Mesenchymal stem cell (in vitro differentiated cells and primary cell): Measurements from ENCODE around the gene EPC2.
A peak's percentile ranks its signal among the peaks of the same experiment; 100 is the strongest.

Source experiments
- DNase-seq: peaks from one replicate; pipeline ENCODE4 v3.0.0-alpha.2; 2013
- H2AFZ ChIP-seq: one replicate; pipeline ENCODE4 v1.6.1; 2013; ENCODE audit warnings: low read depth, mild to moderate bottlenecking, control low read depth, inconsistent platforms, low read length, moderate library complexity
- H2AK5ac ChIP-seq: 2 replicates; pipeline ENCODE4 v1.6.1; 2013; ENCODE audit warnings: low read length, moderate library complexity, mild to moderate bottlenecking, inconsistent platforms; ENCODE audit not compliant: severe bottlenecking
- H2BK120ac ChIP-seq: one replicate; pipeline ENCODE4 v1.6.1; 2013; ENCODE audit warnings: low read depth, mild to moderate bottlenecking, inconsistent platforms, low read length, moderate library complexity
- H2BK12ac ChIP-seq, 2 experiments: one replicate each; pipeline ENCODE4 v1.6.1; 2013; ENCODE audit warnings: inconsistent platforms in 2 of 2, low read length in 2 of 2, mild to moderate bottlenecking in 2 of 2, moderate library complexity in 2 of 2, control low read depth in 1 of 2
- H2BK15ac ChIP-seq: one replicate; pipeline ENCODE4 v1.6.1; 2013; ENCODE audit warnings: mild to moderate bottlenecking, low read depth, inconsistent platforms; ENCODE audit not compliant: poor library complexity, severe bottlenecking
- H2BK5ac ChIP-seq: 2 replicates; pipeline ENCODE4 v1.6.1; 2013; ENCODE audit warnings: low read depth, mild to moderate bottlenecking, low read length, control low read depth, inconsistent platforms; ENCODE audit not compliant: poor library complexity, severe bottlenecking
- H3K14ac ChIP-seq, 2 experiments: one replicate each; pipeline ENCODE4 v1.6.1; 2013; ENCODE audit warnings: inconsistent platforms in 2 of 2, low read length in 2 of 2, control low read depth in 1 of 2, mild to moderate bottlenecking in 1 of 2, moderate library complexity in 1 of 2
- H3K18ac ChIP-seq, 2 experiments: one replicate each; pipeline ENCODE4 v1.6.1; 2013; ENCODE audit warnings: inconsistent platforms in 2 of 2, low read length in 2 of 2, control low read depth in 1 of 2, low read depth in 1 of 2, mild to moderate bottlenecking in 1 of 2
- H3K23ac ChIP-seq, 2 experiments: one replicate each; pipeline ENCODE4 v1.6.1; 2013; ENCODE audit warnings: inconsistent platforms in 2 of 2, low read length in 2 of 2, mild to moderate bottlenecking in 2 of 2, moderate library complexity in 2 of 2, control low read depth in 1 of 2
- H3K27ac ChIP-seq: 2 replicates; pipeline ENCODE4 v1.5.1; 2013; ENCODE audit warnings: mild to moderate bottlenecking, moderate library complexity, low read length, control low read depth, inconsistent platforms; ENCODE audit not compliant: poor library complexity, severe bottlenecking
- H3K27me3 ChIP-seq, 2 experiments: 2 replicates each; pipeline versions ENCODE4 v1.6.1 to v1.7.0; 2013; ENCODE audit warnings: low read length in 2 of 2, mild to moderate bottlenecking in 2 of 2, moderate library complexity in 2 of 2, control low read depth in 1 of 2, inconsistent platforms in 1 of 2; ENCODE audit not compliant: control insufficient read depth in 1 of 2, insufficient read depth in 1 of 2
- H3K36me3 ChIP-seq, 2 experiments: 2 replicates each; pipeline versions ENCODE4 v1.6.1 to v1.7.0; 2013; ENCODE audit warnings: low read length in 2 of 2, control low read depth in 1 of 2, inconsistent platforms in 1 of 2, low read depth in 1 of 2, mild to moderate bottlenecking in 1 of 2; ENCODE audit not compliant: insufficient read depth in 2 of 2, control insufficient read depth in 1 of 2
- H3K4ac ChIP-seq, 2 experiments: one replicate each; pipeline ENCODE4 v1.6.1; 2013; ENCODE audit warnings: inconsistent platforms in 2 of 2, low read length in 2 of 2, mild to moderate bottlenecking in 2 of 2, moderate library complexity in 2 of 2, control low read depth in 1 of 2, low read depth in 1 of 2
- H3K4me1 ChIP-seq: 2 replicates; pipeline ENCODE4 v1.6.1; 2013; ENCODE audit warnings: low read depth, low read length, control low read depth; ENCODE audit not compliant: control insufficient read depth, insufficient read depth
- H3K4me2 ChIP-seq: 2 replicates; pipeline ENCODE4 v1.6.1; 2013; ENCODE audit warnings: low read length, mild to moderate bottlenecking, inconsistent platforms; ENCODE audit not compliant: poor library complexity, severe bottlenecking
- H3K4me3 ChIP-seq, 2 experiments: 2 replicates each; pipeline versions ENCODE4 v1.5.1 to v1.7.0; 2013; ENCODE audit warnings: low read length in 2 of 2, mild to moderate bottlenecking in 2 of 2, control low read depth in 1 of 2, low read depth in 1 of 2; ENCODE audit not compliant: insufficient read depth in 1 of 2
- H3K79me1 ChIP-seq: replicated peaks from 2 replicates; pipeline ENCODE4 v1.6.1; 2013; ENCODE audit warnings: mild to moderate bottlenecking, control low read depth, low read length, inconsistent platforms; ENCODE audit not compliant: poor library complexity, severe bottlenecking
- H3K9ac ChIP-seq: 2 replicates; pipeline ENCODE4 v1.7.0; 2013; ENCODE audit warnings: mild to moderate bottlenecking, low read length, moderate library complexity
- H3K9me3 ChIP-seq: 2 replicates; pipeline ENCODE4 v1.7.0; 2013; ENCODE audit warnings: mild to moderate bottlenecking, low read length; ENCODE audit not compliant: control insufficient read depth
- H4K8ac ChIP-seq: one replicate; pipeline ENCODE4 v1.6.1; 2013; ENCODE audit warnings: inconsistent platforms, mild to moderate bottlenecking, low read length, moderate library complexity
- H4K91ac ChIP-seq: one replicate; pipeline ENCODE4 v1.6.1; 2013; ENCODE audit warnings: mild to moderate bottlenecking, low read length, inconsistent platforms
- WGBS: methylation state at CpG from one replicate; pipeline ENCODE4 v1.1.7; 2013; ENCODE audit warnings: mixed read lengths; 5-methylcytosine and 5-hydroxymethylcytosine counted together

EPC2 gene

GRCh38 chr2:148640767-148641166 lies 3.8 kb upstream of the EPC2 start:
- Histone ChIP-seq H3K18ac (no peak overlapping the region), H2BK12ac (peak overlapping the region in 1 of 2 experiments; percentile 33), H3K4me2 (no peak overlapping the region), H3K9me3 (no peaks in the 10 kb centered on the region), H4K91ac (no peak overlapping the region), H2BK120ac (no peak overlapping the region), H2AK5ac (no peak overlapping the region), H3K23ac (no peak overlapping the region), H2AFZ (no peak overlapping the region), H3K4me3 (no peak overlapping the region), H3K27me3 (peaks cover 0 to 23% of the 10 kb centered on the region in 2 experiments), H3K9ac (no peak overlapping the region), H3K14ac (no peak overlapping the region), H3K79me1 (no peaks in the 10 kb centered on the region), H3K4me1 (peaks cover 3% of the 10 kb centered on the region), H3K4ac (no peak overlapping the region), H3K27ac (no peak overlapping the region), H4K8ac (no peak overlapping the region), H2BK15ac (no peak overlapping the region), H3K36me3 (no peaks in the 10 kb centered on the region), H2BK5ac (no peak overlapping the region)
- WGBS: 82% methylated on average over 5 of the region's 5 CpGs
- no peak for DNase-seq

- Histone ChIP-seq H2BK5ac (no peak overlapping the region), H3K27me3 (peaks cover 0 to 23% of the 10 kb centered on the region in 2 experiments), H3K9ac (no peak overlapping the region), H2BK12ac (peak overlapping the region in 1 of 2 experiments; percentile 32), H3K4me2 (no peak overlapping the region), H3K79me1 (no peaks in the 10 kb centered on the region), H3K4me1 (peaks cover 6% of the 10 kb centered on the region), H4K8ac (no peak overlapping the region), H2AK5ac (no peak overlapping the region), H3K27ac (no peak overlapping the region), H3K4me3 (no peak overlapping the region), H2BK15ac (no peak overlapping the region), H2BK120ac (no peak overlapping the region), H3K14ac (no peak overlapping the region), H3K4ac (peak overlapping the region in 1 of 2 experiments; percentile 1), H4K91ac (peak overlapping the region; percentile 74), H3K23ac (no peak overlapping the region), H3K9me3 (no peaks in the 10 kb centered on the region), H3K18ac (no peak overlapping the region), H2AFZ (no peak overlapping the region), H3K36me3 (no peaks in the 10 kb centered on the region)
- 92% methylated on average over 2 of the region's 2 CpGs for WGBS
- no peak for DNase-seq
Measured at GRCh38 chr2:148642112-148642744, 2.3 kb upstream of the EPC2 start.

GRCh38 chr2:148642891-148643416 lies 1.6 kb upstream of the EPC2 start:
- WGBS: 46% methylated on average over 1 of the region's 3 CpGs
- Histone ChIP-seq H2AFZ (no peak overlapping the region), H3K9me3 (no peaks in the 10 kb centered on the region), H3K4me3 (no peak overlapping the region), H3K27me3 (peaks cover 0 to 21% of the 10 kb centered on the region in 2 experiments), H3K9ac (no peak overlapping the region), H4K91ac (no peak overlapping the region), H4K8ac (no peak overlapping the region), H2AK5ac (no peak overlapping the region), H3K4me1 (peaks cover 6% of the 10 kb centered on the region), H3K18ac (peak overlapping the region; percentile 63 to 68), H2BK12ac (peak overlapping the region in 1 of 2 experiments; percentile 63), H3K14ac (no peak overlapping the region), H3K27ac (no peak overlapping the region), H3K23ac (no peak overlapping the region), H2BK15ac (no peak overlapping the region), H3K36me3 (no peaks in the 10 kb centered on the region), H3K79me1 (no peaks in the 10 kb centered on the region), H2BK120ac (peak overlapping the region; percentile 46), H3K4ac (no peak overlapping the region), H3K4me2 (no peak overlapping the region), H2BK5ac (no peak overlapping the region)
- peak; percentile 85 for DNase-seq

- Histone ChIP-seq H2BK120ac (no peak overlapping the region), H4K91ac (no peak overlapping the region), H3K23ac (no peak overlapping the region), H3K36me3 (no peaks in the 10 kb centered on the region), H3K79me1 (no peaks in the 10 kb centered on the region), H3K4me1 (peaks cover 6% of the 10 kb centered on the region), H3K9me3 (no peaks in the 10 kb centered on the region), H3K9ac (peak overlapping the region; percentile 99), H2BK12ac (no peak overlapping the region), H2BK5ac (no peak overlapping the region), H3K18ac (no peak overlapping the region), H2AFZ (no peak overlapping the region), H3K4me2 (no peak overlapping the region), H3K27me3 (peaks cover 0 to 18% of the 10 kb centered on the region in 2 experiments), H2AK5ac (no peak overlapping the region), H3K4ac (no peak overlapping the region), H2BK15ac (no peak overlapping the region), H3K4me3 (peak overlapping the region in 1 of 2 experiments; percentile 97), H3K27ac (no peak overlapping the region), H3K14ac (no peak overlapping the region), H4K8ac (no peak overlapping the region)
- DNase-seq: no peak
- WGBS: 52% methylated on average over 5 of the region's 5 CpGs
Measured at GRCh38 chr2:148643421-148643820, 1.1 kb upstream of the EPC2 start.
